NK-92 (cell line): ENCODE results near the gene SLC26A2.
"Not testable (repeated sequence)": the region's sequence is repeated elsewhere in the genome, so short reads cannot be mapped to it uniquely, and the experiment has no call there.

Experiments
- DNase-seq: peaks from one replicate; lab custom pipeline; 2025; ENCODE audit not compliant: unreplicated experiment; lab: John Stamatoyannopoulos, UW

SLC26A2 gene

DNA sequence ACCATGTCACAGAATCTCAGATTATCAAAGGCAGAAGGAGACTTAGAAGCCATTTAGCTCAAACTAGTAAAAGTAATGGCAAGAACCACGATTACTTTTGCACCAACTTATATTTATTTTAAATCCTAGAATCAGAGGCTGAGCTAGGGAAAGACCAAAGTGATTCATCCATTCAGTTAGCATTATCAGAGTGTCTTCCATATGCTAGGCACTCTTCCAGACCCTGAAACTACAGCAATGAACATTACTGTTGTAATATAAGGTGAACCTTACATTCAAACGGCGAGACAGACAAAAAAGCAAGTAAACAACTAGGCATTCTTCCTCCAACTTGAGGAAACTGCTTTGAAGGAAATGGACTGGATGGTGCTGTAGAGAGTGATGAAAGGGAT, 23.9 kb upstream of the SLC26A2 start:
- DNase-seq = no peak

DNA sequence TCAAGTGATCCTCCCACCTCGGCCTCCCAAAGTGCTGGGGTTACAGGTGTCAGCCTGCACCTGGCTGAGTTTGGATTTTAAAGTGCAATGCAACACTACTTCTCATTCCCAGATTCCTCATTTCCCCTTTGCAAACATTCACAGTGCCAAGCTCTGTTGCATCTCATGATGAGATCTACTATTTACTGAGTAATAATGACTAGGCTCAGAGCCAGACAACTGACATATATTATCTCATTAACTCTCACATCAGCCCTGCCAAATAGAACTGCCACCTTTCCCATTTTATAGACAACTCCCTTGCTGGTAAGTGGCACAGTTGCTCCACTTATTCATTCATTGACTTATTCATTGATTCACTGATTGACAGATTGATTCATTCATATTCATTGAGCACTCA, 22.9 kb upstream of the SLC26A2 start:
- DNase-seq = no peak

- DNase-seq = no peak
Observed at GRCh38 chr5:149938279-149938678, 22.3 kb upstream of the SLC26A2 start.

DNA sequence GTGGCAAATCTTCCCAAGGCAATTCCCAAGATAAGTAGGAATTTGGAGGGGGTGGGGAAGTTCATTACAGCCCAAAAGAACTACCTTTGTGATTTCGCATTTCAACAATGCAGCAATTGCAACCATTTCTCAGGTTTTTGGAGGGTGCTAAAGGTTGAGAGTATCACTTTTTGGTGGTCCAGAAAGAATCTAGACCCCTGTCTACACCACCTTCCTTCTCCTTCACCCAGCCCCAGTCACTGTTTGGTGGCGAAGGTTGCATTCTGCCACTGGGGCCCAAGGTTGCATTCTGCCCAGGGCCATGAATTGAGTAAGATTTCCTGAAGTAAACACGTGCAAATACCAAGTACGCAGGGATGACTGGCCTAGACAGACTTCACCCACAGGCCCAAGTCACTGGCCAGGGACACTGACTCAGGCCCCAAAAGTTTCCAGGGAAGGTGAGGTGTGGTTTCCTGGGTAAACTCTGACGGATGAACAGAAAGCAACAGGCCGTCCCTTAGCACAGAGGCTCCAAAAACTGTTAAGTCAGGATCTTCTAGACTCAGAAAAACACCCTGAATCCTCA, 21.7 kb upstream of the SLC26A2 start:
- no peak for DNase-seq

DNA sequence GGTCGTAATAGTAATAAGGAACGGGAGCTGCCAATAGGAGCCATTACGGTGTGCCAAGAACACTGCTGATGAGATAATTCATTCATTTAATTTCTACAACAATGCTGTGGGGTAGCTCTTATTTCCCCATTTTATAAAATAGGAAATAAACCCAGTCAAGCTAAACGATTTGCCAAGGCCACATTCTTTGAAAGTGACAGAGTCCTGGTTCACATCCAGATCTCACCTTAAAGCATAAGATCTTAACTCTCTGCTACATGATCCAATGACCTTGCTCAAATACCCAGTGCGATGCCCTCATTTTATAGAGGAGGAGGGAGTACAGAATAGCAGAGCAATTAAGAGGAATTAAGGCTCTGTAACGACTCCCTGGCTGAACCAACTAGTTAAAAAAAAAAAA, 21.0 kb upstream of the SLC26A2 start:
- no peak for DNase-seq

- DNase-seq = no peak
Observed at GRCh38 chr5:149940077-149940574, 20.4 kb upstream of the SLC26A2 start.

DNA sequence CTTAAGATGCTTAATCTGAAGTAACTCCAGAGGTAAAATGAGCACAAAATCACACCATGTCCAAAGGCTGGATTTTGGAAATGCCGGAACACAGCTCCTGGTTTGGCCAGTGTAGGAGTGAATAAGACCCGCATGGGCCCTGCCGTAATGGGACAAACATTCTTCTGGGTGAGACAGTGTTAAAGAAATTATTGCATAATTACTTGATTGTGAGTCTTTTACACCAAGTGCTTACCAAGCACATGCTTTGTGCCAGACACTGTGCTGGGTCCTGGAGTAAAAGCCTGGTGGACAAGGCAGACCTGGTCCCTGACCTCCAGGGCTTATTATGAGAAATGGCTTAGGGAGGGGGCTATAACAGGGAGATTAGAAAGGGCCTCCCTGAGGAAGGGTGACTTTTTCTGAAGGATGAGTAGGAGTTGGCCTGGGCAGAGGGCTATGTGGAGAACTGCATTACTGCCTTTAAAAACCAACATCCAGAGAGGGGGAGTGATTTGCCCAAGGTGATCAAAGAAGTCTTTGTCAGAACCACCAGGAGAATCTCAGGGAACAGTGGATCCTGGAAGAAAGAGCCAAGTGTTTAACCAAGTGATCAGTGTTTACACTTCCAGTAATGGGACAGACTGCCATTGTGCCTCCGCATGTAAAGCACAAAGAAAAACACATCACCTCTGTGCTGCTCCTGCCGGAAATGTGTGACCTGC, 19.5 kb upstream of the SLC26A2 start:
- no peak for DNase-seq

- DNase-seq = no peak
Observed at GRCh38 chr5:149941795-149942194, 18.8 kb upstream of the SLC26A2 start.

DNA sequence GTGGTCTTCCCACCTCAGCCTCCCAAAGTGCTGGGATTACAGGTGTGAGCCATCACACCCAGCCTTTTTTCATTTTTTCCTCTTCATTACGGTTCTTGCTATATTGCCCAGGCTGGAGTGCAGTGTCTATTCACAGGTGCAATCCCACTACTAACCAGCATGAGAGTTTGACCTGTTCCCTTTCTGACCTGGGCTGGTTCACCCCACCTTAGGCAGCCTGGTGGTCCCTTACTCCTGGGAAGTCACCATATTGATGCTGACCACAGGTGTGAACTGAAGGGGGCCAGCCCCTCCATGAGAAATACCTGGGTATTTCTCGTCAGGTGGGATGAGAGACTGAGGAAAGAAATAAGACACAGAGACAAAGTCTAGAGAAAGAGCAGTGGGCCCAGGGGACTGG, 18.4 kb upstream of the SLC26A2 start:
- no peak for DNase-seq

DNA sequence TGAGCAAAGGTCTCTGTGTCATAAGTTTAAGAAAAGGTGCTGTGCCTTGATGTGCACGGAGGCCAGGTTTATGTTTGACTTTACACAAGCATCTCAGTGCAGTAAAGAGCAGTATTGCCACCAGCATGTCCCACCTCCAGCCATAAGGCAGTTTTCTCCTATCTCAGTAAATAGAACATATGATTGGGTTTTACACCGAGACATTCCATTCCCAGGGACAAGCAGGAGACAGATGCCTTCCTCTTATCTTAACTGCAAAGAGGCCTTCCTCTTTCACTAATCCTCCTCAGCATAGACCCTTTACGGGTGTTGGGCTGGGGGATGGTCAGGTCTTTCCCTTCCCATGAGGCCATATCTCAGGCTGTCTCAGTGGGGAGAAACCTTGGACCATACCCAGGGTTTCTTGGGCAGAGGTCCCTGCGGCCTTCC, 17.8 kb upstream of the SLC26A2 start:
- DNase-seq = not testable (repeated sequence)

DNA sequence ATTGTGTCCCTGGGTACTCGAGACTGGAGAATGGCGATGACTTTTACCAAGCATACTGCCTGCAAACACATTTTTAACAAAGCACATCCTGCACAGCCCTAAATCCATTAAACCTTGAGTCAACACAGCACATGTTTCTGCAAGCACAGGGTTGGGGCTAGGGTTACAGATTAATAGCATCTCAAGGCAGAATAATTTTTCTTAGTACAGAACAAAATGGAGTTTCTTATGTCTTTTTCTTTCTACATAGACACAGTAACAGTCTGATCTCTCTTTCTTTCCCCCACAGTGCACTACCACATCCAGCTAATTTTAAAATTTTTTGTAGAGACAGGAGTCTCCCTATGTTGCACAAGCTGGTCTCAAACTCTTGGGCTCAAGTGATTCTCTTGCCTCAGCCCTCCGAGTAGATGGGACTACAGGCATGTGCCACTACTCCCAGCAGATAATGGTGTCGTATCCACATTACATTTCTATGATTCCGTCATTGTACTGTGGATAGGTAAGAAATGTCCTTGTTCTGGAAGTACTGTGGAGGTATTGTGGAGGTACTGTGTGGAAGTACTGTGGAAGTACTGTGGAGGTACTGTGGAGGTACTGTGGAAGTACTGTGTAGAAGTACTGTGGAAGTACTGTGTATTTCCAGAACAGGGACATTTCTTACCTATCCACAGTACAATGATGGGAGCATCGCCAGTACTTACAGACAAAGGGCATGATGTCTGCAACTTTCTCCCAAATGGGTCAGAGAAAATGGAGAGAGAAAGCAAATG, 17.2 kb upstream of the SLC26A2 start:
- not testable (repeated sequence) for DNase-seq

DNA sequence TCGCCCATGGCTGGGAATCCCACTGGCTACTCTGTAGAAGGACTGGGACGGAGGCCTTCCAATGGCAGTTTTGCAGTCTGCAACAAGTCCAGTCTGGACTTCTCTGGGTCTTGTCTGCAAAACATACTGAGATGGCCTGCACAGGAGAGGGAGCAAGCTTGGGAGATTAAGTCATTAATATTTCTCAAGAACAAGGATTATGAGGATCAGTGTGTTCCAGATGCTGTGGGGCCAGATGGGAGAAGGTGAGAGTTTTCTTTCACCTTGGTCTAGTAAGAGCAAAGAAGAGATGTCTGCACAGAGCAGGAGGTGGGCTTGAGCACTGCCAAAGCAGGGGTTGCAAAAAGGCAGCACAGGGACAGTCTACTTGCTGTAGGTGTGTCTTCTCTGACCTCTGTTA, 15.9 kb upstream of the SLC26A2 start, which contains the start of gene PDE6A:
PDE6A (minus strand) TSS at position 128 of the 400 bp plus-strand sequence; CDS start at position 8, 120 bp downstream.
- DNase-seq = no peak

- no peak for DNase-seq
Observed at GRCh38 chr5:149946118-149946517, 14.4 kb upstream of the SLC26A2 start.

GRCh38 chr5:149948993-149949392, 11.6 kb upstream of the SLC26A2 start:
- no peak for DNase-seq

GRCh38 chr5:149951138-149951749, 9.3 kb upstream of the SLC26A2 start:
- no peak for DNase-seq

GRCh38 chr5:149953436-149954121, 7.0 kb upstream of the SLC26A2 start:
- DNase-seq = no peak

GRCh38 chr5:149954798-149955197, 5.8 kb upstream of the SLC26A2 start:
- no peak for DNase-seq

- no peak for DNase-seq
Observed at GRCh38 chr5:149956685-149957084, 3.9 kb upstream of the SLC26A2 start.

- DNase-seq = no peak
Observed at GRCh38 chr5:149957855-149958254, 2.7 kb upstream of the SLC26A2 start.

GRCh38 chr5:149959406-149960236, 937 bp upstream of the SLC26A2 start:
- no peak for DNase-seq
